ENCODE data around the gene COL6A2.

COL6A2 gene

DNA sequence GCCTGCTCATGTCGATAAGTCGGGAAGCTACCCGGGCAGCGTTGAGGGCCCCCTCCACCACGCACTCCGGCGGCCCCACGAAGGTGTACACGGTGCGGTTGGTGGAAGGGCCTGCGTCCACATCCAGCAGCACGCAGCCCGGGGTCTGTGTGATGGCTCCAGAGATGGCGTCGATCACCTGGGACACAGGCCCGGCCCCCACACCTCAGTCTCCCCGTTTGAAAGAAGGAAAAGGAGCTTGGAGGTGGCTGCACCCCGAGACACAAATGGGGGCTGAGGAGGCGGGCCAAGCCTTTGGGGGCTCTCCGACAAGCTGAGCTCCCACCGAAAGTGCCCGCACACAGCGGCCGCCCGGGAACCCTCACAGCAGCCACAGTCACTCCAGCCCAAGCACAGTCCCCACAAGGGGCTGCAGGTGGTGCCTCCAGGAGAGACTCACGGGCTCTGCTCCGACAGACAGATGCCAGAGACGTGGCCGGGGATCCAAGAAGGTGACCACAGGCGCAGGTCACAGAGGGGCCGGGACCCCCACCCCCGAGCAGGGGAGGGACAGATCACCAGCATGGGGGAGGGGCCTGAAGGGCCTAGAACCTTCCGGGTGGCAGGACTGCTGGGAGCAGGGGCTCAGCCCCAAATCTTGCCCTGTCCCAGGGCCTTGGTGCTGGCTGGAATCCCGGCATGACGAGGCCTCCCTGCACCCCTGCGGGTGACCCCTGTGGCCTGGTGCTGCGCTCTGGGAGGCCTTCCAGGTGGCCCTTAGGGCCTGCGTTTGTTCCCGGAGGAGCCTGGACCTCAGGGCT lies 56.4 kb downstream of the COL6A2 start:
- no peak for DNase-seq (ENCODE audit: low read depth in 2 of 2, low spot score in 1 of 2)

DNA sequence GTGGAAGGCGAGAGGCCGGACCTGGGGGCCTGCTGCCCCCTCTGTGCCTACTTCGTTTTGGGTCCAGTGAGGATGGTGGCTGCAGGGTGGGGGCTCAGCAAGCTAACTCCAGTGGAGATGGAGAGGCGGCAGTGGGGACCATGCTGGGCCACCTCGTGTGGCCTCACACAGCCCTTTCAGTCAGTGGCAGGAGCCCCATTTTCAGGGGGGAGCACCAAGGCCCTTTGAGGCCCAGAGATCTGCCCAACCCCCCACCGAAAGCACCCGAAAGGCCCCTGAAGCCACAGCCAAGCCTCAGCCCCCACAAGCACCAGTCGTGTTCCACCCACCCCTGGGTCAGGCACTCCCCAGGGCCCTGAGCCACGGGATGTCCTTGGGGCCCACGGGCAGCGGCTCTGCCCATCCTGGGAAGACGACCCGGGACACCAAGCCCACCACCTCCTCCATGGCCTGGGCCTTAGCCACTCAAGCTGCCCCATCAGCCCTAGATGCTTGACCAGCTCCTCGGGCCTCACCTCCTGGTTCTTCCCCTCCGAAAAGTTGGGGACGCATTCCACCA lies 57.1 kb downstream of the COL6A2 start:
- DNase-seq (ENCODE audit: low read depth in 2 of 2, low spot score in 1 of 2), result no peak

DNA sequence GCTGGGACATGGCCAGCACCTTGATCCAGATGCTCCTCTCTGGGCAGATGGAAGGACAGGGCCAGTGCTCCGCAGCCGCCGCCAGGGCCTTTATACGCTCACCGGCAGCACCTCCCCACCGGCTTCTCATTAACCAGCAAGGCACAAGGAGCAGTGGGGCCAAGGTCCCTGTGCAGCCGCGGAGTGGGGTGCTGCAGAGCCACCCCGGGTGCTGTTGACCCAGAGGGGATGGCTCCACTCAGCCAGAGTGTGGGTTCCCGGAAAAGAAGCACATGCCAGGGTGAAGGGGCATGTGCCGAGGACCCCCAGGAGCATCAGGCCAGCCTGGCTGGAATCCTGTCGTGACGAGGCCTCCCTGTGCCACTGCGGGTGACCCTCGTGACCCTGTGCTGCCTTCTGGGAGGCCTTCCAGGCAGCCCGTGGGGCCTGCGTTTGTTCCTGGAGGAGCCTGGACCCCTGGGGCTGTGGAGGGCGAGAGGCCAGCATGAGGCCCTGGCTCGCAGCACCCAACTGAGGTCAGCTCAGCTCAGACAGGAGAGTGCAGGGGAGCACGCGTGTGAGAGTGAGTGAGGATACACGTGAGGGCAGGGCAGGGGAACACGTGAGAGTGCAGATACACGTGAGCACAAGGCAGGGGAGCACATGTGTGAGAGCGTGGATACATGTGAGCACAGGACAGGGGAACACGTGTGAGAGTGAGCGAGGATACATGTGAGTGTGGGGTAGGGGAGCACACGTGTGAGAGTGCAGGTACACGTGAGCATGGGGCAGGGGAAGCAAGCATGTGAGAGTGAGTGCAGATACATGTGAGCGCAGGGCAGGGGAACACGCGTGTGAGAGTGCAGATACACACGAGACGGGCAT lies 57.8 kb downstream of the COL6A2 start, which contains the start of gene FTCD:
FTCD (minus strand) TSS at position 66 of the 864 bp plus-strand sequence; CDS start at position 10, 56 bp downstream.
- DNase-seq (ENCODE audit: low read depth in 2 of 2, low spot score in 1 of 2), result no peak

DNA sequence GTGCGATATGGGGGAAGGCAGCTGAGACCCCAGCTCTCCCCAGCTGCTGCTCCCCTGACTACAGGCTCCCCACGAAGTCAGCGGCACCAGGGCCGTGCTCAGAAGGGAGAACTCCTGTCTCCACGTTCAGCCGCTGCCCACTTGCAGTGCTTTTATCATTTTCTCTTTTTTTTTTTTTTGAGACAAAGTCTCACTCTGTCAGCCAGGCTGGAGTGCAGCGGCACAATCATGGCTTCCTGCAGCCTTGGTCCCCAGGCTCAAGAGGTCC lies 58.4 kb downstream of the COL6A2 start:
- no peak for DNase-seq (ENCODE audit: low read depth in 2 of 2, low spot score in 1 of 2)

DNA sequence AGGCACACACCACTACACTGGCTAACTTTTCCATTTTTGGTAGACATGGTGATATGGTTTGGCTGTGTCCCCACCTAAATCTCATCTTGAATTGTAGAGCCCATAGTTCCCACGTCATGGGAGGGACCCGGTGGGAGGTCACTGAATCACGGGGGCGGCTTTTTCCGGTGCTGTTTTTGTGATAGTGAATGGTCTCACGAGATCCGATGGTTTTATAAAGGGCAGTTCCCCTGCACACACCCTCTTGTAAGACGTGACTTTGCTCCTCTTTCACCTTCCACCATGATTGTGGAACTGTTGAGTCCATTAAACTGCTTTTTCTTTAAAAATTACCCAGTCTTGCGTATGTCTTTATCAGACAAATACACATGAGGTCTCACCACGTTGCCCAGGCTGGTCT lies 58.8 kb downstream of the COL6A2 start:
- DNase-seq (ENCODE audit: low read depth in 2 of 2, low spot score in 1 of 2), result no peak

DNA sequence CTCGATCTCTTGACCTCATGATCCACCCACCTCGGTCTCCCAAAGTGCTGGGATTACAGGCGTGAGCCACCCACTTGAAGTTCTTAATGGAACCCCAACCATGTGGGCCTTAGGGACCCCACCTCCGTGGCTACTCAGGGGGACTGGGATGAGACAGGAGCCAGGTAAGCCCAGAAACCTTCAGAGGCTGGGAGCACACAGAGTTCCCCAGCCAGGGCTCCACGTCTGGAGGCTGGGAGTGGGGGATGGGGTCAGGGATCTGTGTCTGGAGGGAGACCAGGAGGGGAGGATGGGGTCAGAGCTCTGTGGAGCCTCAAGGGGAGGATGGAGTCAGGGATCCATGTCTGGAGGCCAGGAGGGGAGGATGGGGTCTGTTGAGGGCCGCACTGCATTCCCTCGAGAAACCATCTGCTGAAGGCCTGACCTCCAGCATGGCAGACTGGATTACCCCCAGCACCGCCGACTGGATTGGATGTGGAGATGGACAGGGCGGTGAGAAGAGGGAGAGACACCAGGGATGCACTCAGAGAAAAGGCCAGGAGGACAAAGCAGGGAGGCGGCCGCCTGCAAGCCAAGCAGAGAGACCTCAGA lies 59.6 kb downstream of the COL6A2 start:
- DNase-seq (ENCODE audit: low read depth in 2 of 2, low spot score in 1 of 2), result no peak

DNA sequence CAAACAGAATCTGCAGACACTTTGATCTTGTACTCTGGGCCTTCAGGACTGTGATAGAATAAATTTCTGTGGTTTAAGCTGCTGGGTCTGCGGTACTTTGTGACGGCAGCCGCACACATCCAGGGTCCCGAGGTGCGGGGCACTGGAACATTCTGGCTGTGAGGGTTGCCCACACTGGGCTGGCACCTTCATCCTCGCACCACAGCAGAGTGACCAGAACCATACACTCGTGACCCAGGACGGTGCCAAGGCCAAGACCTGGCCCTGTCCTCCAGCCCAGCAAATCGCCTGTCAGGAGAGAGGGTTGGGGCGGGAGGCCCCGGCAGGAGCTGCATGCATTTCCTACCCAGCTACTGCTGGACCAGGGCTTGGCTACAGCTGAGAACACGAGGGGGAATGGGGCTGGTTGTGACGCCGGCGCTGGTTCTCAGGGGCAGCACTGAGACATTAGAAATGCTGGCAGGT lies 60.1 kb downstream of the COL6A2 start:
- no peak for DNase-seq (ENCODE audit: low read depth in 2 of 2, low spot score in 1 of 2)

DNA sequence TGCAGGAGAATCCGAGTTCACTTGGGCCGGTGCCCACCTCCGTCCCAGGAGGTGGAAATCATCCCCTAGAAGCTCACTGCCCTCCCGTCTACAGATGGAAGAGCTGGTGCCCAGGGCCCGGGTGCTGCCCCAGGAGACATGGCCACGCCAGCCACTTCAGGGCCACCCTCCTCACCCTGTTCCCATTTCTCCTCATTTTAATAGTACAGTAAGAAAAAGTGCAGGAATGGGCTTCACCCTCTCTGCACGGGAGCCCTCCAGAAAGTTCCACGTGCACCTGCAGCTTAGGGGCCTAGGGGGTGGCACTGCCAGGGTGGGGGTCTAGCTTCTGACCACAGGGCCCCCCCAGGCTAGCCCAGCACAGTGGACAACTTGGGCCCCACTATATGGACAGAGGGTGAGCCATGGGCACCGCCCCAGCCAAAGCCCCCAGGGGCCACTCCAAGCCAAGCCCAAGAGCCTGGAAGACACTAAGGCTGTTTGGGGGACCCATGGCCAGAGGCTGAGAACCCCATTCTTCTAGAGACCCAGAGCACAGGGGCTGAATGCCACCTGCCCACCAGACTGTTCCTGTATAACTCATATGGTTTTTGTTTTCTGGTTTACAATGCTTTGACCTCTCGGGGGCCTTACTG lies 60.9 kb downstream of the COL6A2 start:
- no peak for DNase-seq (ENCODE audit: low read depth in 2 of 2, low spot score in 1 of 2)

DNA sequence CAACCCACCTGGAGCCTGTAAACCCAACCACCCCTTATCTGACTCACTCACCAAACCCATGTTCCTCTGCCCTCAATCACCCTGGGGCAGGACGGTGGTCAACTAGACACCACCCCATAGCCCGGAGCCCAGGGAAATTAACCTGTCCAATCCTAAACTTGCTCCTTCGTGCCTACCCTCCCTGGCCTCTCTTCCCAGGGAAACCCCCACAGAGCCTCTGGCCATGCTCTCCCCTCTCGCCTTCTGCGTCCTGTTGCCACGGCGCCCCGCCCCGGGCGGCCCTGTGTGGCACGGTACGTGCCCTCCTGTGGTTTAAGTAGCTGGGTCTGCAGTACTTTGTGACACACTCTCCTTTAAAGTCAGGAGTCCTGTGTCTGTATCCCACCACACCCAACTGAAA lies 61.5 kb downstream of the COL6A2 start:
- DNase-seq (ENCODE audit: low read depth in 2 of 2, low spot score in 1 of 2), result no peak

DNA sequence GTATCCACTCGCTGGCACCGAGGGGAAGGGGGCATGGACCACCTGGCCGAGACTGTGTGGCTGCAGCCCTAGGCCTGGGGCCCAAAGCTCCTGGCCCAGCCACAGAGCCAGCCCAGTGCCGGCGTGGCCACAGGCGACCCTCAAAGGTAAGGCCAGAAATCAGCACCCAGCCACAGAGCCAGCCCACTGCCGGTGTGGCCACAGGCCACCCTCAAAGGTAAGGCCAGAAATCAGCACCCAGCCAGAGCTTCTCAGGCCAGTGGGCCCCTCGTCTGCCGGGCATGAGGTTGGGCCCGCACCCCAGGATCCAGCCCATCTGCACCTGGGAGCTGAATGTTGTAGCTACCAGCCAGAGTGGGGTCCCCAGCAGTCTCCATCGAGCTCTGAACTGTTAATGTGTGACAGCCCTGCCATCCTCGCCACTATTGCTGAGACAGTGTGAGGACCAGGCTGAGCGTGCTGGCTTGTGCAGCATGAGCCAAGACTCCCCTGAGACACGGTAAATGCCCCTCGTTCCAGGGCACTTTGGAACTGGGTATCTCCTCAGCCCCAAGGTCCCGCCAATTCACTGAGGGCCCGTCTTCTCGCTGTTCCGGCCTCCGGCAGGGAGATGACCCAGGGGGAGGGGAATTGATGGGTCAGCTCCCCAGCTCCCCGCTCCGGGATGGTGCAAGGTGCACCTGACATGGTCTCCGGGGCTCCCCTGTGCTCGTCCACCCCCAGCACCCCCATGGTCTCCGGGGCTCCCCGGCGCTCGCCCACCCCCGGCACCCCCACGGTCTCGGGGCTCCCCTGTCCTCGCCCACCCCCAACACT lies 62.1 kb downstream of the COL6A2 start:
- DNase-seq (ENCODE audit: low read depth in 2 of 2, low spot score in 1 of 2), result no peak

DNA sequence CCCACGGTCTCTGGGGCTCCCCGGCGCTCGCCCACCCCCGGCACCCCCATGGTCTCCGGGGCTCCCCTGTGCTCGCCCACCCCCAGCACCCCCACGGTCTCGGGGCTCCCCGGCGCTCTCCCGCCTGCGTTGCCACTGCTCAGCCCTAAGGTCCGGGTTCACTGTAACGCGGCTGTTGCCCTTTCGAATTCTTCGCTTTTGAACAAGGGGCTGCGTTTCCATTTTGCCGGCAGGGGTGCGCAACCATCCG lies 62.7 kb downstream of the COL6A2 start:
- no peak for DNase-seq (ENCODE audit: low read depth in 2 of 2, low spot score in 1 of 2)

DNA sequence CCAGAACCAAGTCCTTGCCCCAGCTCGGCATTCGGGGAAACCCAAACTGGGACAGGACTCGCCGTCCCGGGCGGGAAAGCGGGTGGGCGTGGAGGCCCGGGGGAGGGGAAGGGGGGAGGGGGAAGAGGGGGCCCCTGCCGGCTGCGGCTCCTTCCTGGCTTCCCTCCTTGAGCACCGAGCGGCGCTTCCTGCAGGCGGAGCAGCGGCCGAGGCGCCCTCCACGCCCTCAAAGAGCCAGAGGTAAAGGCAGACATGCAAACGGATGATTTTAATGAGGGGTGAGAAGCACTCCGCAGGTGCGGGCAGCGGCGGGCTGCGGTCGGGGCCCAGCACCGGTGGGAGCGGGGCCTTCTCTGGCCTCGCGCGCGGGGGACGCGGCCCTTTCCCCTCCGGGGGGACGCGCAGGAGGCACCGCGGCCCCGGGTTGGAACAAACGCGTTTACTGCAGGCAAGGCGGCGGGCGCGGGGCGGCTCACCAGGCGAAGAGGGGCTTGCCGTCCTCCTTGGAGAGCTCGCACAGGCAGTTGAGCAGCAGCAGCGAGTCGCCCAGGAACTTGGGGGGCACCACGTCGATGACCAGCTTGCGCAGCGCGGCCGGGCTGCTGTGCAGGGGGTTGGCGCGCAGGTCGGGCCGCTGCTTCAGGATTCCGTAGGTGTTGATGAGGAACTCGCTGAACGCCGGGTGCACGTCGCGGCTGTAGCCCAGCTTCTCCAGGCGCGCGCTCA lies 63.2 kb downstream of the COL6A2 start:
- no peak for DNase-seq (ENCODE audit: low read depth in 2 of 2, low spot score in 1 of 2)

DNA sequence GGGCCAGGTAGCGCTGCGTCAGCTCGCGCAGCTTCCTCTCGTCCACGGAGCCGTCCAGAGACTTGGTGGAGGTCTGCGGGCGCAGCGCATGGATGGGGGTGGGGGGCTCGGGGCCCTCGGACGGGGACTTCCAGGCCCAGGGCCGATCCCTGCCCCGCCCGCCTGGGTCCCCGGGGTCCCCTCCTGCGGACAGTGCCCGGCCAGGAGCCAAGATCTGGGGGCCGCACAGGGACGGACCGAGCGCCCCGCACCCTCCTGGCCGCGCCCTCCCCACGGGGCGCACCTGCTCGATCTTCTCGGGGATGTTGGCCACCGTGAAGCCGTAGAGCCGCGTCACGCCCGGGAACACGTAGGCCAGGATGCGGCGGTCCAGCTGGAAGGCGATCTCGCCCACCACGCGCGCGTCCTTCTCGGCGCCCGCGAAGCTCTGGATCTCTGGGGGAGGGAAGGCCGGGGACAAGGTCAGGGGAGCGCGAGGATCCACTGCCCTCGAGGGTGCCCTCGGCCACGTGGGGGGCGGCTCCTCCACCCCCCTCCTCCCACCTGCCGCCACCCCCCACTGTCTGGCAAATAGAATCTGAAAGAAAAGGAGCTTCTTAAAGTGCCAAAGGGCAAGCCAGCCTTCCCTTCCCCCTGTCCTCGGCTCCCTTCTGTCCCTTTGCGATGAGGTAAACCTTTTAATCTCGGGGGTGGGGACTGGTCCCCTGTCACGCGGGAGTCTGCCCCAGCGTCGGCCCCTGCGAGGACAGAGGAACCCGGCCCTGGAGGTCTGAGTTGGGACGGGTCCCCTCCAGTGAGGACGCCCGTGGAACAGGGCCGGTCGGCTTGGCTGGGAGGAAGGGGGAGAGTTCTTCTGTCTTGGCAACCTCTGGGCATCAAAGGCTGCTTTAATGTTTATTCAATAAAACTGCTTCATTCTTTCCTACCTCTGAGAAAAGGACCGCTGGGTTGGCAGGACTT lies 64.0 kb downstream of the COL6A2 start:
- DNase-seq (ENCODE audit: low read depth in 2 of 2, low spot score in 1 of 2), result no peak

DNA sequence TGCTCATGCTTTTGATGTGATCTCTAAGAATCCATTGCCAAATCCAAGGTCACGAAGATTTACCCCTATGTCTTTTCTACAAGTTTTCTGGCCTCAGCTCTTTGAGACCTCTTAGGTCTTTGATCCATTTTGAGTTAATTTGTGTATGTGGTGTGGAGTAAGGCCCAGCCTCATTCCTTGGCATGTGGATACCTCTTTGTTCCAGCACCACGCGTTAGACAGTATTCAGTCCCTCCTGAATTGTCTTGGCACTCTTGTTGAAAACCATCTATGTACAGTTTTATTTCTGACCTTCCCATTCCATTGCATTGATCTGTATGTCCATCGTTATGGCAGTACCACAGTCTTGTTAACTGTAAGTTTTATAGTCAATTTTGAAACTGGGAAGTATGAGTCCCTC lies 65.5 kb downstream of the COL6A2 start:
- no peak for DNase-seq (ENCODE audit: low read depth in 2 of 2, low spot score in 1 of 2)

DNA sequence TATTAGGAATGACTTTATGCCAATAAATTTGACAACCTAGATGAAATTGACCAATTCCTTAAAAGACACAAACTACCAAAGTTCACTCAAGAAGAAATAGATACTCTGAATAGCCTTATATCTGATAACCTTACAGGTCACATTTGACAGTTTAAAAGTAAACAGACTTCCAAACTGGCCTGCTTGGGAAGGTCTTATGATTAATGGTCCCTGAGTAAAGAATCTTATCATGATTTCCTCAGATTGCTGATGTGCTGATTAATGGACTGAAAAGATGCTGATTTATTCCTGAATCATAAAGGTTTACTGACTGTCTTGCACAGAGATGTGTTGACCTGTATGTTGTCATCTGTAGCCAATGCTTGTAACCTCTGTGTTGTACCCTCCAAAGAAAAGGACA lies 67.2 kb downstream of the COL6A2 start:
- DNase-seq (ENCODE audit: low read depth in 2 of 2, low spot score in 1 of 2), result no peak

DNA sequence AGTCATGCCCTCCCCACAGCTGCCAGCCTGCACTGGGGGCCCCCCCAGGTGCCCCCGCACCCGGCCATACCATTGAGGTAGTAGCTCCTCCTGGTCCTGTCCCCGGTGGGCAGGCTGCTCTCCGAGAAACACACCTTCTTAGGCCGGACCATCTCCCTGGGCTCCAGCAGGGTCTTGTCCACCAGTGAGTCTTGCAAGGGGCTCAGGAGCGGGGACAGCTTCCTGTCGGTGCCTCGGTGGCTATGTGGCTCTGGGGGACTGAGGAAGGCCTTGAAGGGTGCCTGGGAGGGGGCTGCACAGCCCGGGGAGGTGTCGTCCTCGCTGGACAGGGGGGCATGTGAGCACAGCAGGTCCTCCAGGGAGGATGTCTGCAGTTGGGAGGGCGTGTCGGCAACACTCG lies 70.3 kb downstream of the COL6A2 start:
- DNase-seq (ENCODE audit: low read depth in 2 of 2, low spot score in 1 of 2), result no peak

DNA sequence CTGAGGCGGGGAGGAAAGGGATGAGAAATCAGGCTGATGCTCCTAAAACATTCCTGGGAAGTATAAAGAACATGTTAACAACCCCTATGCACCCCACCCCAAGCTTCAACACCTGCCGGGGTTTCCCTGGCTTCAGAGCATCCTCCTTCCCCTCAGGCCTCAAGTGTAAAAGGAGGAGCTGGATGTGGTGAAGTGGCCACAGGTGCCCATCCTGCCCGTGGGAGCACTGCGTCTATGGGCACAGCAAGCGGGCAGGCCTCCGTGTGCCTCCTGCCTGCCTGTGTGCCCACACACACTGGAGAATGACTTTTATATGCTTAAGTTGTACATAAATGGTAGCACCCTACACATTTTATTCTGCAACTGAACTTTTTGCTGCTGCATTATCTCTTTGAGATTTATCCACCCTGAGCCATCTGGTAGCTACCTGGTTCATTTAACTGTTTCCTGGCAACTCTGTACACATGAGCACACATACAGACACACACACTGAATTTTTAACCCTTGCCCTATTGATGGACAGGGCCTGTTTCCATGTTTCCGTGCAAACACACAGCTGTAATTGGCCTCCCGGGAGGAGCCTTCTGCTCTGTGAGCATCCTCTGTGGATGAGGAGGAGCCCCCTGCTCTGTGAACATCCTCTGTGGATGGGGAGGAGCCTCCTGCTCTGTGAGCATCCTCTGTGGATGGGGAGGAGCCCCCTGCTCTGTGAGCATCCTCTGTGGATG lies 70.9 kb downstream of the COL6A2 start:
- DNase-seq (ENCODE audit: low read depth in 2 of 2, low spot score in 1 of 2), result no peak

All from stimulated activated CD8-positive, alpha-beta memory T cell treated with anti-CD3 and anti-CD28 coated beads, Interleukin-4, amount 100 ng/mL, for 1 hour (primary cell).